Activated CD8-positive, alpha-beta memory T cell treated with anti-CD3 and anti-CD28 coated beads, Interleukin-2, amount 50 U/mL, for 4 hours (primary cell): ENCODE results near the gene ZNF445.
"Not testable (repeated sequence)": the region's sequence is repeated elsewhere in the genome, so short reads cannot be mapped to it uniquely, and the experiment has no call there.

Experiments
- DNase-seq: peaks from one replicate; pipeline ENCODE4 v3.0.0-alpha.2; 2020

ZNF445 gene

DNA sequence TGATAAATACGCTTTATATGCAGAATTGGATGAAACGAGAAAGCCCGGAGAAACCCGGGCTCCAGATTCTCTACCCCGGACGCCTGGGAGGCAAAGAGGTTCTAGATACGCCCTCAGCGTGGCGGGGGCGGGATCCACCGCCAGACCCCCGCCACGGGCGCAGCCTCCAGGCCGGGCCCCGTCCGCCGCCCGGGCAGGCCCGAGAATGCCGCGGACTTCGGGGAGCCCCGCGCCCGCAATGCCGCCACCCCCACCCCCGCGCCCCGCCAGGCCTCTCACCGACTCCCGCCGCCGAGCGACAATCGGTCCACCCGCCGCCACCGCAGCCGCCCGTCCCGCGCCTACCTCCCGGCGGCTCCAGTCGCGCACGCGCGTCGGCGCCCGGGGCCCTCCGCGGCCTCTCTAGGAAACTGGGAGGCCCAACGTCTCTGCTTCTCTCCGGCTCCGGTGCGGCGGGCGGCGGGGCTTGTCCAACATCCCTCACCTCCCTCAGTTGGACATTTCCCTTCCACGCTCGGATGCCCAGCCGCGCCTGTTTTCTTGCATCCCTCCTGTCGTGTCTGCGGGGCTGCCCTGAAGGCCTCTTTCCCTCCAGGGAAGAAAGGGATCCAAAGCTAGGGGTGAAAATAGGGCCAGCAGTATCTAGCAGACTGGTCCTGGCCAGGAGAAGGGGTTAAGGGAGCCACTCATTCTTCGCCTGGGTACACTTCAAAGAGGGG is at the start of gene ZNF445:
ZNF445 (minus strand) TSS at position 359 of the 719 bp plus-strand sequence. CDS start 22,121 bp downstream, outside the sequence.
- DNase-seq, result peak; percentile 75

DNA sequence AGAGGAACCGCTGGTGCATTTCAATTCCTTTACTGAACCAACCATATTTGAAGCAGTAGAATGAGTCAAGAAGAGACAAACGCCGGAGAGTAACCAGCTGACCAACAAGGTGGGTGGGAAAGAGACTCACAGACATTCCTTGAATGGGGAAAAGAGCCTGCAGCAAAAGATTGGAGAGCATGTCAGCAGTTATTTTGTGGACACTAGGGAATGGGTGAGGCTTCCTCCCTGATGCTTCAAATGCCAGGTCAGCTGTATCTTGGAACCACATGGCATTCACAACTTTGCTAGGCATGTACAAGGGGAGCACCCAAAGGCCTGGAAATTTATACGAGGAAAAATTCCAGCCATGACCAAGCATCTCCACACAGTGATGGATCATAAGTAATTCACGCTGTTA is 47.6 kb upstream of the ZNF445 start:
- DNase-seq, result no peak

DNA sequence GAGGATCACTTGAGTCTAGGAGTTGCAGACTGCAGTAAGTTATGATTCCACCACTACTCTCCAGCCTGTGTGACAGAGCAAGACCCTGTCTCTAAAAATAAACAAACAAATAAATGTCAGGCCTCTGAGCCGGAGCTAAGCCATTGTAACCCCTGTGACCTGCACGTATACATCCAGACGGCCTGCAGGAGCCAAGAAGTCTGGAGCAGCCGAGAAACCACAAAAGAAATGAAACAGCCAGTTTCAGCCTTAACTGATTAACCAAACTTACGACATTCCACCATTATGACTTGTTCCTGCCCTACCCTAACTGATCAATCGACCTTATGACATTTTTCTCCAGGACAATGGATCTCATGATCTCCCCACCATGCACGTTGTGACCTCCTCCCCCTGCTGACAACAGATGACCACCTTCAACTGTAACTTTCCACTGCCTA is 45.0 kb upstream of the ZNF445 start:
- DNase-seq, result no peak

DNA sequence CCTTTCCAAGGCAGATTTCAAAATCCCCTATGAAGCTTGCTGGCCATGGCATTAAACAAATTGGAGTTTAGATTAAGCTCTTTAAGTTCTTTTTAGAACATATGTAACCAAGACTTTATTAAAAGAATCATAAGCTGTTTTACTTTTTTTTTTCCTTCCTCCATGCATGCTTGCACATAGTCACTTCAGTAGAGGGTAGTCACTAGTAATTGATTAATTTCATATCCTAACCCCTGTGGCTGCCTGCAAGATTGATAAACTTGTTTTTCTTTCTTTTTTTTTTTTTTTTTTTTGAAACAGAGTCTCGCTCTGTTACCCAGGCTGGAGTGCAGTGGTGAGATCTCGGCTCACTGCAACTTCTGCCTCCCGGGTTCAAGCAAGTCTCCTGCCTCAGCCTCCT is 44.3 kb upstream of the ZNF445 start:
- no peak for DNase-seq

DNA sequence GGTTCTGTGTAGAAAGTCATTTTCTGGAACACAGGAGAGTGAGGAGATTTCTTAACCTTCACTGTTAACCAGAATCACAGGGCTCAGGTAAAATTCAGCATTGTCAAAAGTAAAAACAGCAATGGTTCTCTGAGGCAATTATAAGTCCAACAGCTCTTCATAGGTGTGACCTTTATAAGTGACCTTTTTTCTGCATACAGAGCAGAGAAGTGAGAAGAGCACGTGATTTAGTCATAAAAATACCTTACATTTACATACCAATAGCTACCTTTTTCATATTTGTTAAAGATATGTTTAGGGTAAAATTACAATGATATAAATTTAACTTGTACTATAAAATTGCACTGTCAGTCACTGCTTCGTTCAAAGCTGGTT is 41.3 kb upstream of the ZNF445 start:
- no peak for DNase-seq

DNA sequence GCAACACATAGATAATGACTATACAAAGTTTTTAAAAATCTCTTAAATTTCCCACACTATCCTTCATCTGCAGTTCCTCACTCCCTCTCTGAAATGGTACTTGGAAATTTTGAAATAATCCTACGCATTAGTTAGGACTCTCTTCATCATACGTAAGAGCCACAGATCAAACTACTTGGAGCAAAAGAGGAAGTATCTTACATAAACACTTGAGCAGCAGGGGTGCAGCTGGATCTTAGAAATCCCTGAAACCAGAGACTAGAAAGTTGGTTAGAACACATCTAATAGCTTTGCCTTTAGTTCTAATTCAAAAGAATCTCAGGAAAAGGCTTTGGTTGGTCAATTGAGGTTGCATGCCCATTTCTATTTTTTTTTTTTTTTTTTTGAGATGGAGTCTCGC is 38.8 kb upstream of the ZNF445 start:
- DNase-seq, result no peak

DNA sequence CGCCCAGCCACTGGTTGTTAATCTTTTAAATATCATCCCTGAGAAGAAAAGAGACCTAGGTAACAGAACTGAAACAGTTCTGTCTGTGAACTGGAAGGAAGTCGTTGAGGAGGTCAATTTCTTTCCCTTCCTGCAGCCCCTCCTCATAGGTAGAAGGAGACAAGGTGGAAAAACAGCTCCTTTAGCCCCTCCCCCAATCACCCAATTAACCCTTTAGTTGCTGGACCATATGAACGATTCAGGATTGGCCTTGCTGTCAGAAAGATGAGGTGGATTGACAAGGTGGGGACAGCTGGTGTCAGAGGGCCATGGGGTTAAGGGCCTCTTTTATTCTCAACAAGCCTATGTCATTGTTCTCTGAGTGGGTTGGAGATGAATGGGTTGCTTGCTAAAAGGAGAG is 36.0 kb upstream of the ZNF445 start:
- DNase-seq, result no peak

DNA sequence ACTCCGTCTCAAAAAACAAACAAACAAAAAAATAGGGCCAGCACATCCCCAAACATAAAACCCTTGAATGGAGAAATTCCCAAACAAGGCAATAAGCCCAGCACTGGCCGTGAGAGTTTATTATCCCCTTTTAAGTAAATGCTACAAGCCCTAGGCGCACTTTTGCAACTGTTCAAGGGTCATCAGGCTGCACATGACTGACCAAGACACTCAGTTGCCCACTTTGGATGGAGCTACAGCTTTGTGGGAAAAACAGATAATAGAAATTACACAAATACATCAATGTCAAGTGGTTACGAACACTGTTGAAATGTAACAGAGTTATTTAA is 33.7 kb upstream of the ZNF445 start:
- DNase-seq, result no peak

- DNase-seq, result no peak
Measured at GRCh38 chr3:44510000-44510368, 32.5 kb upstream of the ZNF445 start.

DNA sequence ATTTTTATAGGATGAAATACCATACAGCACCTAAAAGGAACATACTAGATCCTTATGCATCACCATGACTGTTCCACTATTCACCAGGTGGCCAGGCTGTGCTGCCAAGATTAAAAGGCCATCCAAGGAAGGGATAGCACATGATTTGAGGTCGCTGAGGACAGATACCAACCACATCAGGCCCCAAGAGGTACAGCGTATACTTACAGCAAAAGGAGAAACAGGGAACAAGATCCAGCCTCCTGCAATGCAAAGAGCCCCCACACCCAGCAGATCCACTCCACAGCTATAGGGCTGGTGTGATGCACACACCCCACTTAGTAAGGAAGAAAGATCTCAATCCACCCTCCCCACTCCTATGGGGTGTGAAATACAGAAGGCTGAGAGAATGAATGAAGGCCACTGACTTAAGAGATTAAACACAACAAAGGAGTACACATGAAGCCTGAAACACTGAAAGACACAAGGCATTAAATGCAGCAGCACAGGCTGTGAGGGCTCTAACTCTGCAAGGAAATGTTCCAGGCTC is 32.0 kb upstream of the ZNF445 start:
- DNase-seq, result no peak

GRCh38 chr3:44506961-44507360 is 29.5 kb upstream of the ZNF445 start:
- no peak for DNase-seq

DNA sequence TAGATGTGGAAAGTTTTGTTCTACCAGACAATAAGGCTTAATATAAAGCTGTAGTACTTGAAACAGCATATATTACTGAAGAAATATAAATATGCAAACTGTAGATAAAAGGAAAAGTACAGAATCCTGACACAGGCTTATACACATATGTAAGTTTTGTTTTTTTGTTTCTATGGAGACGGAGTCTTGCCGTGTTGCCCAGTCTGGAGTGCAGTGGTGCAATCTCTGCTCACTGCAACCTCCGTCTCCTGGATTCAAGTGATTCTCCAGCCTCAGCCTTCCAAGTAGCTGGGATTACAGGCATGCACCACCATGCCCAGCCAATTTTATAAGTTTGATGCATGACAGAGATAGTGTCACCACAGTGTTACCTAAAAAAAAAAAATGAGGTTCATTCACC is 29.1 kb upstream of the ZNF445 start:
- no peak for DNase-seq

- DNase-seq, result no peak
Measured at GRCh38 chr3:44504566-44504965, 27.1 kb upstream of the ZNF445 start.

GRCh38 chr3:44503178-44503577 is 25.7 kb upstream of the ZNF445 start:
- not testable (repeated sequence) for DNase-seq

DNA sequence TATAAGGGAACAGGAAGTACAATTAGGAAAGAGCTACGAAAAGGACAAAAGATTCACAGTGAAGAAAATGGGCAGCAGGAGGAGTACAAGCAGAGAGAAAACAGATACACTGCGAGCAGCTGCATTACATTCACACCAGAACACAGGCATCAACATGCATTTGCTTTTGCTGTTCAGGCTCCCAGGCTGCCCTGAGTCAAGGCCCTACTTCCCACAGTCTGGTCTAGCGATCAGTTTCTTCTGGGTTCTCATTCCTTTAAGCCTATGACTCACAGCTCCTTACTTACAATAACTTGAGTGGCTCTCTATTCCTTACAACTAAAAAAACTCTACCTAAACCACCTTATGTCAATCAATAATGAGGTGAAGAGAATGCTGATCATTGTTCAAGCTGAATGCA is 24.5 kb upstream of the ZNF445 start:
- no peak for DNase-seq

- not testable (repeated sequence) for DNase-seq
Measured at GRCh38 chr3:44499899-44500168, 22.4 kb upstream of the ZNF445 start.

GRCh38 chr3:44499149-44499898 is 21.9 kb upstream of the ZNF445 start:
- DNase-seq, result no peak

DNA sequence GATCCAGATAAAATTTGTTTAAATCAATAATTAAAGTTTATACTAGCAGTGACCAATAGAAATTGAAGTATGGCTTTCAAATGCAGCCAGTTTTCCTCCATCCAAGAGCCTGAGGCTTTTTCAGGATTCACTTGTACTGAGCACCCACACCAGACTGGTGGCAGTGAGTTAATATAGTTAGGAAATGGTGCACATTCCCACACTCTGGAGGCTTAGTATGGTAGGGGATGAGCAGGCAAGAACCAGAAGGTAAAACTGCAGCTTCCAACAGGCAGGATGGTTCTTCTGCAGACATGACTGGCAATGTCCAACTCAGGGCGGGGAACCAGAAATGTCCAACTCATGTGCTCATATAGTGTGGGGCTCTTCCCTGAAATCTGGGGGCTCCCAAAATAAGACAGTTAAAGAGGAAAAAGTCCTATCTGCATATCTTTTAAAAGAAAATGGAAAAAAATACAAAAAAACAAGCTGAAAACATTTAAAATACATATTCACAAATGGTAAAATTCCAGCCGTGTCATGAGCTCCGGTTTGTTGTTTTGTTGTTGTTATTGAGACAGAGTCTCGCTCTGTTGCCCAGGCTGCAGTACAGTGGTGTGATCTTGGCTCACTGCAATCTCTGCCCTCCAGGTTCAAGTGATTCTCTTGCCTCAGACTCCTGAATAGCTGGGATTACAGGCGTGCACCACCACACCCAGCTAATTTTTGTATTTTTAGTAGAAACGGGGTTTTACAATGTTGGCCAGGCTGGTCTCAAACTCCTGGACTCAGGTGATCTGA is 18.4 kb upstream of the ZNF445 start:
- DNase-seq, result no peak

- no peak for DNase-seq
Measured at GRCh38 chr3:44492496-44492895, 15.0 kb upstream of the ZNF445 start.

DNA sequence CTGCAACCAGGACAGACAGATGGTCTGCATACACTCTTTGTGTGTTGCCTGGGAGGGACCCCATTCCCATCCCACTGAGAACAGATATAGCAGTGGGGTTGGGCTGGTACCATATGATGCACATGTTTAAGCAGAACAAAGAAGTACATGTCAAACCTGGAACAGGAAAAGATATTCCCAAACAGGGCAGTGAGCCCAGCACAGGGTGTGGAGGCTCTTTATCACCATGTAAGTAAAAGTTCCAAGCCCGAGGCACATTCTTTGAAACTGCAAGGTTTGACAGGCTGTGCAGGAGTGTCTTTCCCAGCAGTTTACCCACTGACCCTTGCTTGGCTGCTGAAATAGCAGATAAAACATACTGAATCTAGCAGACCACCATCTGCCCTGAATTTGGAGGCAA is 5.3 kb upstream of the ZNF445 start:
- no peak for DNase-seq

- no peak for DNase-seq
Measured at GRCh38 chr3:44478606-44479094, 1.2 kb upstream of the ZNF445 start.

GRCh38 chr3:44478055-44478468 is 592 bp upstream of the ZNF445 start:
- no peak for DNase-seq

- no peak for DNase-seq
Measured at GRCh38 chr3:44476963-44477311, 533 bp downstream of the ZNF445 start.

- no peak for DNase-seq
Measured at GRCh38 chr3:44476181-44476611, 1.3 kb downstream of the ZNF445 start.
